ENCODE data around the gene ZCCHC17.
"Not testable (repeated sequence)": the region's sequence is repeated elsewhere in the genome, so short reads cannot be mapped to it uniquely, and the experiment has no call there.

Gene ZCCHC17, protein sequence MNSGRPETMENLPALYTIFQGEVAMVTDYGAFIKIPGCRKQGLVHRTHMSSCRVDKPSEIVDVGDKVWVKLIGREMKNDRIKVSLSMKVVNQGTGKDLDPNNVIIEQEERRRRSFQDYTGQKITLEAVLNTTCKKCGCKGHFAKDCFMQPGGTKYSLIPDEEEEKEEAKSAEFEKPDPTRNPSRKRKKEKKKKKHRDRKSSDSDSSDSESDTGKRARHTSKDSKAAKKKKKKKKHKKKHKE

DNA sequence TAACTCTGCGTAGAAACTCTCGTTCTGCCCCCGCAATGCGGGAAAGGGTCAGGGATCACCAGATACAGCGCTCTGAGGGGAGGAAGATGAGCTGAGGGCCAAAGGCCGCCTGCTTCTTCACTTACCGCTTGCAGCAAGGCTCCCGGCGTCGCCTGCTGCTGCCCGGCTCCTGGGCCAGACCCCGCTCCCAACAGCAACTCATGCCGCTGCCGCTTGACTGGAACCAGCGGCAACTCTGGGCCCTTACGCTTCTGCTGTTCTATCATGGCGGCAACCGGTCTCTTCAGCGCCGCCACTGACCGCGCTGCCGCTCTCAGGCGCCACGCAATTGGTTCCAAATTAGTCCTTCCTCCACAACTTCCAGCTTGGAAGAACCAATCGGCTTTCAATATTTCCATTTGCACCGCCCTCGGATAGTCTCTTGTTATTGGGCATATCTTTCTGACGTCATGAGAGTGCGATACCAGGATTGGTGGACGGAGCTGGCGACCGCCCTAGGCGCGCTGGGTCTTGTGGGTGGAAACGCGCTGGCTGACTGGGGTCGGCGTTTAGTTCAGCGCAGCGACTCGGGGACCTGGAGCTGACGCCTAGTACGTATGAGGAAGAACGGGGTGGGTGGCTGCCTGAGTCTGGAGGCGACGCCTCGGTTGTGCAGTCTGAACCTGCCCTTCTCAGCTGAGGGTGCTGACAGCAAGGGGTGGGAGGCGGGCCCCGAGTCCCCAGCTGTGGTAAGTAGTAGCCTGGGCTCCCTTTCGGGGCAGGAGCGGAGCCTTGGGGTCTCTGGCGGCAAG lies at the start of gene ZCCHC17, which contains the start of gene SNRNP40:
ZCCHC17 (plus strand) TSS at position 547 of the 791 bp plus-strand sequence. CDS start 13,067 bp downstream, outside the sequence.
SNRNP40 (minus strand) TSS at position 303 of the 791 bp plus-strand sequence; CDS start at position 266, 37 bp downstream.
- DNase-seq (ENCODE audit: low read depth), result peak; percentile 85

DNA sequence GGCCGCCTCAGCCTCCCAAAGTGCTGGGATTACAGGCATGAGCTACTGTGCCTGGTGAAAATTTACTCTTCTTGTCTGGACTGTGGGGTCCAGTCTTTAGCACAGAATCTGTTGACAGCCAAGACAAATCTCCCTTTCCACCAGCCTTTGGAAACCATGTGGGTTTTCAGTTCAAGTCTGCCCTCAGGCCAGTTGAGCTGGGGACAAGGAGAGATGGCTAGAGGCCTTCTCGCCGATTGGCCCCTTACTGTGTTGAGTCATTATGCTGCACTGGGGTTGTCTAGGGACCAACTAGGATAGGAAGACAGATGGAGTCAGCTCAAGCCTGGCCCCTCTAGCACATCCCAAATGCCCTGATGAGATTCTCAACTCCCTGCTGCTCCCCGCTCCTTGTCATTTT lies 48.6 kb upstream of the ZCCHC17 start:
- DNase-seq (ENCODE audit: low read depth), result no peak

DNA sequence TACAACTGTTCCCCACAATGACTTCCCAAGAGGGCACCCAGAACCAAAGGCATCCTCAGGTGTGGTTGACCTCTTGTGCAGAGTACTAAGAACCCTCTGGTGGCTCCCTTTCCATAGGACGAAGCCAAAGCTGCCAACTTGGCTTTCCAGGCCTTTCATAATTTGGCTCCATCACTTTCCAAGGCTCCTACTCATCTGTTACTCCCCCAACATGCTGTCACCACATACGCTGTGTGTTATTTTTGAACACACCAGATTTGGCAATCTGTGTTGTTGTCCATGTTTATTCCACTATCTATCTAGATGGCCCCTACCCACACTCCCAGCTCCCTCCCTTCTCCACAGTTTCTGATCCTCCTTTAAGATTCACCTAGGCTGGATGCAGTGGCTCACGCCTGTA lies 47.0 kb upstream of the ZCCHC17 start:
- no peak for DNase-seq (ENCODE audit: low read depth)

DNA sequence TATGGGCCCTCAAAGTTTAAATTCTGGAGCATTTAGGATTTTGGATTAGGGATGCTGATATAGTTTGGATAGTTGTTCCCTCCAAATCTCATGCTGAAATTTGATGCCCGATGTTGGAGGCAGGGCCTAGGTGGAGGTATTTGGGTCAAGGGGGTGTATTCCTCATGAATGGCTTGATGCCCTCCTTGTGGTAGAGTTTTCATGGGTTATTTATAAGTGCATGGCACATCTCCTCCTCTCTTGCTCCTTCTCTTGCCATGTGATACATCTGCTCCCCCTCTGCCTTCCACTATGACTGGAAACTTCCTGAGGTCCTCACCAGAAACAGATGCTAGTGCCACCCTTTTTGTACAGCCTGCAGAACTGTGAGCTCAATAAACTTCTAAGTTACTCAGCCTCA lies 39.6 kb upstream of the ZCCHC17 start:
- DNase-seq (ENCODE audit: low read depth), result no peak

DNA sequence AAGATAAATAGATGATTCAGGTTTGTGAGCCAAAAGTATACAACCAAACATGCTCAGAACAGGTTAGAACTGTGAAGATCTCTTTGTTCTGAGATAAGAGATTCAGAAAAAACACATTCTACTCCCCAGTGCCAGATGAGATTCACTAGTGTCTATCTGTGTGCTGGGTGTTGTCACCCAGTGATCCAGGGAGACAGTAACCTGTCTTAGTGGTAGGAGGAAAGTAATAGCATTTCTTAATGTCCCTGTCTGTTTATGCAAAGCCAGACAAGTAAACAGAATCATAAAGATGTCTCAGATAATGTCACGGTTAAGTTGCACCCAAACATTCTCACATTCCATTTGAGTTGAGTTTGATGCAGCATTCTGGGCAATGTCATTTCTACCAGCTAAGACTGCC lies 38.3 kb upstream of the ZCCHC17 start:
- no peak for DNase-seq (ENCODE audit: low read depth)

DNA sequence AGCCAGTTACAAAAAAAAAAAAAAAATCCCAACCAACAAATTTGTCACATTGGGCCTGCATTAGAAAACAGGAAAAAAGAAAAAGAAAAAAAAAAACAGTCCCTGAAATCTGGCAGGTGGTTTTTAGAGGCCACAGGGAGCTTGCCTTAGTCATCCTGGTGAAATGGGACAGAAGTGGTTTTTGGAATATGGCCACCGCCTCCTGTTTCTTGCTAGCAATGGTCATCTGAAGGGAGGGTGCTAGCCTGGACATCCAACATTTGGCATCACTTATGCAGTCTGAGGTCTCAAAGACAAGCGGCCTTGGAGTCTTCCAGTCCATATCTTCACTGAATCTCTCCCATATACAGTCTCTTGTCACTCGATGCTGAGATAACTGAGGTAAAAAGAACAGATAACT lies 37.1 kb upstream of the ZCCHC17 start:
- no peak for DNase-seq (ENCODE audit: low read depth)

DNA sequence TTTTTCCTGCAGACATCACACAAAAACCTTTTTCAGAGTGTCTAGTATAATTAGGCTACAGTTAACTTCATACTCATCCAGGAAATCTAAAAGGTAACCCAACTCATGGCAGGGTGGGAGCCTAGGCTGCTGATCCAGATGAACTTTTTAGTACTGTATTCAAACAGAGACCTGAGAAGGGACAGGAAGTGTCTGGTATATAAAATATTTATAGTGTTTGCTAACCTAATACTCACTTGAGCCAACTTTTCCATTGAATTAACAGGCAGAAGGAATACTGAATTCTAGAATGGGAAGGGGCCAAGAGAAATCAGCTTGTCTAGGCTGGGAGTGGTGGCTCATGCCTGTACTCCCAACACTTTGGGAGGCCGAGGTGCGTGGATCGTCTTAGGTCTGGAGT lies 34.9 kb upstream of the ZCCHC17 start:
- no peak for DNase-seq (ENCODE audit: low read depth)

DNA sequence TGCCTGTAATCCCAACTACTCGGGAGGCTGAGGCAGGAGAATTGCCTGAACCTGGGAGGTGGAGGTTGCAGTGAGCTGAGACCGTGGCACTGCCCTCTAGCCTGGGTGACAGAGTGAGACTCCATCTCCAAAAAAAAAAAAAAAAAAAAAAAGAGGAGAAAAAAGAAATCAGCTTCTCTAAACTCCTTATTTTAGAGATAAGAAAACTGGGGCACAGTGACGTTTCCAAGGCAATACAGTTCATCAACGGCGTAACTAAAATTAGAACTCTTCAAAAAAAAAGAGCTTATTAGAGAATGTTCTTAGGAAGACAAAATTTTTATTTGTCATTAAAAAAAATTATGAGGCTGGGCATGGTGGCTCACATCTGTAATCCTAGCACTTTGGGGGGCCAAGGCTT lies 34.4 kb upstream of the ZCCHC17 start:
- DNase-seq (ENCODE audit: low read depth), result not testable (repeated sequence)

DNA sequence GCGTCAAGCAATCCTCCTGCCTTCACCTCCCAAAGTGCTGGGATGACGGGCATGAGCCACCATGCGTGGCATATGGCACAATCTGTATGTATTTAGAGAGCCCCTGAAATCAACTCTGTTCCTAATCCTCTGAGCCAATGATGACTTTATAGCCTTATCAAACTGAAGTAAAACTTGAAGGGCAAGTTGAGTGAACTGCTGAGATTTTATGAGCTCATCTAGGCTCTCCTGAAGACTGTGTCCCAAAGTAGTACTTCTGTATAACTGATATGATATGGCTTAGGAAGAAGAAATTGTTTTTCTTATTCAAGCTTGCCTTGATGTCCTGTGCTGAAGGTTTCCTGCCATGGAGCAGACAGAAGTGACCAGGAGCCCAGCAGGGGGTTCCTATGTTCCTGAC lies 33.4 kb upstream of the ZCCHC17 start:
- DNase-seq (ENCODE audit: low read depth), result no peak

DNA sequence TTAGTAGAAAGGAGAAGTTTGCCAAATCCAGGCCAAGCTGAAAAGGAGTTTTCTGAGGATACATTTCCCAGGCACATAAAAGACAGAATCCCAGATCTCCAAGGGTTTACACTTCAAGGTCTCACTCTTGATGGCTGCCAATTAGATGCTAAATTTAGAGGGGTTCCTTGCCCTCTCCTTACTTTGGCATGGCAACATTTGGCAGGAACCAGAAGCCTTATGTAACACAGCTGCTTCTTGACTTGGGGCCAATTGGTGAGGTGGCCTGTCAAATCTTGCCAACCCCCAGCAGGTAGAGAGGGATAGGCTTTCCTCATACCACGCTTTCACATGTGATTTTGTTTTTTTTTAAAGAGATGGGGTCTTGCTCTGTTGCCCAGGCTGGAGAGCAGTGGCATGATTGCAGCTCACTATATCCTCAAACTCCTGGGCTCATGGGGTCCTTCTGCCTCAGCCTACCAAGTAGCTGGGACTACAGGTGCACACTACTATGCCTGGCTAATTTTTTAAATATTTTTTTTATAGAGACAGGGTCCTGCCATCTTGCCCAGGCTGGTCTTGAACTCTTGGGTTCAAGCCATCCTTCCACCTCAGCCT lies 31.9 kb upstream of the ZCCHC17 start:
- DNase-seq (ENCODE audit: low read depth), result no peak

DNA sequence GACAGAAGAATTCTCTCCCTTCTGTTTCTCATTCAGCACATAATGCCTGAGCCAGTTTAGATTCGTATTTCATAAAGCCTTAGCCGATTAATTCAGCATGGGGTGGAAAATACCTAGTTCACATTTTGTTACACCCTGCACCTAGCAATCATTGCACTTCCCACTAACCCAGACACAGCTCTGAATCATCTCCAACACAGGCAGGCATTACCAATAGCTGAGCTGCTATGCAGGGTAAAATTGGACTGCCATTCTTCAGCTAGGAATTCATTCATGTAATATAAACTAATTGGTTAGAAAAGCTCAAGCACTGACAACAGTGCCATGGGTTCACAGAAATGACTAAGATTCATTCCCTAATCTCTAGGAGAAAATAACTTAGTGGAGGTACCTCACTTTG lies 30.3 kb upstream of the ZCCHC17 start:
- no peak for DNase-seq (ENCODE audit: low read depth)

DNA sequence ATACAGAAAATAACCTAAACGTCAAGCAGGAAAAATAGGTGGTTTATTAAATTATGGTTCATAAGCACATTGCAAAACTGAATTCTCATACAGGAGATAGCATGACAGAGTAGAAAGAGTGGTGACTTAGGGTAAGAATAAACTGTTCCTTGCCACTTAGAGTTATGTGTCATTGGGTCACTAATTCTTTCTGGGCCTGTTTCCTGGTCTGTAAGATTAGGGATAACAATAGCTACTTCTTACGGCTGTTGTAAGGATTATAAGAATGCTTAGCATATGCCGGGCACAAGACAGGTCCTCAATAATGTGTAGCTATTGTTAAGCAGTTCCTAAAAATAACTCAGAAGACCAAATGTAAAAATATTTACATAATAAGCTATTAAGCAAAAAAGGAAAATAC lies 24.5 kb upstream of the ZCCHC17 start:
- no peak for DNase-seq (ENCODE audit: low read depth)

DNA sequence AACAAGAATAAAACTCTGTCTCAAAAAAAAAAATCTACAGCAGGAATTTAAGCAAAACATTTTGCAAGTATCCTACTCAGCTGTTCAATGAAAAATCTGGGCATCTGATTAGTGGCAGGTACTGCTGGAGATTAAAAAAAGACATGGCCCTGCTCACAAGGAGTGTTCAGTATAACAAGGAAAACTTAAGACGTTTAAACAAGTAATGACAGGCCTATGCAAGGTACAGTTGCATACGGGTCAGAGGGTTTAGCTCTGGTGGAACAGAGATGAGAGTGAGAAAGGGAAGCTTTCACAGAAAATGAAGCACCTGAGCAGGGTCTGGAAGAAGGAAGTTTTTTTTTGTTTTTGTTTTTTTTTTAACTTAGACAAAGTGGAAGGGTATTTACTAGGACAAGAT lies 23.2 kb upstream of the ZCCHC17 start:
- DNase-seq (ENCODE audit: low read depth), result no peak

DNA sequence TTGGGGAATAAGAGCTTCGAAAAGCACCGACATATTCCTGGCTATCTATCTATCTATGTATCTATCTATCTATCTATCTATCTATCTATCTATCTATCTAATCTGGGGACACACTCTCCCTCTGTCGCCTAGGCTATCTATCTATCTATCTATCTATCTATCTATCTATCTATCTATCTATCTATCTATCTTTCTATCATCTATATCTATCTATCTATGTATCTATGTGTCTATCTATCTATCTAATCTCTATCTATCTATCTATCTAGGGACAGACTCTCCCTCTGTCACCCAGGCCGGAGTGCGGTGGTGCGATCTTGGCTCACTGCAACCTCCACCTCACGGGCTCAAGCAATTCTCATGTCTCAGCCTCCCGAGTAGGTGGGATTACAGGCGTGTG lies 14.4 kb upstream of the ZCCHC17 start:
- DNase-seq (ENCODE audit: low read depth), result not testable (repeated sequence)

DNA sequence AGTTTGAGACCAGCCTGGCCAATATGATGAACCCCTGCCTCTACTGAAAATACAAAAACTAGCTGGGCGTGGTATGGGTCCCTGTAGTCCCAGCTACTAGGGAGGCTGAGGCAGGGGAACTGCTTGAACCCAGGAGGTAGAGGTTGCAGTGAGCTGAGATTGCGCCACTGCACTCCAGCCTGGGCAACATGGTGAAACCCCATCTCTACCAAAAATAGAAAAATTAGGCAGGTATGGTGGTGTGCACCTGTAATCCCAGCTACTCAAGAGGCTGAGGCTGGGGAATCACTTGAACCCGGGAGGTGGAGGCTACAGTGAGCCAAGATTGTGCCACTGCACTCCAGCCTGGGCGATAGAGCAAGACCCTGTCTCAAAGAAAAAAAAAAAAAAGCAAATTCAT lies 9.0 kb upstream of the ZCCHC17 start:
- DNase-seq (ENCODE audit: low read depth), result not testable (repeated sequence)

DNA sequence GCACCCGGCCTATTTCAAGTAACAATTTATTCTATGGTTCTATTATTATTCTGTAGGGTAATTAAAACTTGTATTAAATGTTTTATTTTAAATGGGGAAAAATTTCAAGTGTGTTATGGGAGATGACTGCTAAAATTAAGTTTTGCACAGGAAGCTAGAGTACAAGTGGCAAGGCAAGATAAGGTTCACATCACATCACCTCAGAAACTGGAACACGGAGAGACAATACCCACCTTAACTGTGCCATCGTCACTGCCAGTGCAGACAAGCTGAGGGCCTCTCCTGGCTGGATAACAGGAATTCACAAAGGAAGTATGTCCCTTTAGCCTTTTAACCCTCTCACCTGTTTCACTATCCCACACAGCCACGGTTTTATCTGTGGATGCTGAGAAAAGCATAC lies 7.8 kb upstream of the ZCCHC17 start:
- no peak for DNase-seq (ENCODE audit: low read depth)

DNA sequence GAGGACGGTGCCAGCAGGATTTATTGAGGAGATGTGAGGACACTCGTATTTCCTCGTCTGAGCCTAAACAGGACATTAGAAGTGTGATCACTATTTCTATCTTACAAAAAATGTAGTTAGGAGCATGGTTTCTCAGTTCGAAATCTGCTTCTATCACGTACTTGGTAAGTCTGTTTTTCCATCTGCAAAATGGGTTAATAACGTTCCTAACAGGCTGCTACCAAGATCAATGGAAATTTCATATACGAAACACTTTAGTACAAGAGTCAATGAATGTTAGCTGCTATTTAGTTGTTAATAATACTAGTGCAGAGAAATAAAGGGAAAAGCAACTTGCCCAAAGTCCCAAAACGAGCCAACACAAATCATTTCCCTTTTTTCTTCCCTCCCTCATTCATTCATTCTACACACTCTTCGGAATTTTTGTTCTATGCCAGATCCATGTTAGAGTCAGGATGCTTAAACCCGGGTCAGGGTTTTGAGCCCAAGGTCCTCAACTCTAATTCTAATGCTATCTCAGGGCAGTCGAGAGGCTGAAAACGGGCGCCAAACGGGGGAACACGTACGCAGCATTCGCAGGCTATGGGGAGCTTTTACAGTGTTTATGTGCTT lies 852 bp upstream of the ZCCHC17 start:
- no peak for DNase-seq (ENCODE audit: low read depth)

DNA sequence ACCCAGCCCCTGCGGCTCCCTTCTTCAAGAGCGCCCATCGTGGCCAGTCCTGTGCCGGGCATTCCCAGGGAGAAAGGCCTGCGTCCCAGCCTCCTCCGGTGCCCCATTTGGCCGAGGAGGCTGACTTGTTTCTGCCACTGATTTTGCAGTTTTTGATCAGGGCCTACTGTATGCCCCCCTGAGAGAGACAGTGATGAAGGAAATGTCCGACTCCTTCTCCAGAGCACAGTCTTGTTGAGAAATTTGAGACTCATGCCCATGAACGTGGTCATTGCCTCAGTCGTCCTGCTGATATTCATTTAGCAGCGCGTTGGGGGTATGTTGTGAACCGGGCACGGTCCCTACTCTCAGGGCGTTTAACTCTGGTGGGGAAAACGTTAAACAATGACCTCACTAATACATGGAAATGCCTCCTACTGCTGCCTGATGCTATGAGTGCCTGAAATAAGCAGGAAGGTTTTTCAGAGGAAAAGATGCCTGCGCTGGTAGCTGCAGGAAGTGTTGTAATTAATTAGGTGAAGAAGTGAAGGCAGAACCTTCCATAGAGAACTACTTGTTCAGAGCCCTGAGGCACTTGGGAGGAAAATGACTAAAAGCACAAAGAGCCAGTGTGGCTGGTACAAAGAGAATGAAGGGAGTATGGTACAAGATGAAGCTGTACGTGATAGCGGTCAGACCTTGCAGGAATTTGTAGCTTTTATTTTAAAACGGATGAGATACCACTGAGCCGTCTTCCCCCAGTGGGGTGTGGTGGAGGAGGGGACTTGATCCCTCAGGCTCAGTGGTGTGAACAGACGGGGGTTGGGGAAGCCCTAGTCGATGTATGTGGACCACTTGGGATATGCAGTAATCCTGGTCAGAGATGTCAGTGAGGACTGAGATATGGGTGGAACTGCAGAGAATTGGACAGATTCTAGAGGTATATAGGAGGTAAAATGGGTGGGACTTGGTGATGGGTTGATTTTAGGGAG lies 730 bp downstream of the ZCCHC17 start:
- no peak for DNase-seq (ENCODE audit: low read depth)

DNA sequence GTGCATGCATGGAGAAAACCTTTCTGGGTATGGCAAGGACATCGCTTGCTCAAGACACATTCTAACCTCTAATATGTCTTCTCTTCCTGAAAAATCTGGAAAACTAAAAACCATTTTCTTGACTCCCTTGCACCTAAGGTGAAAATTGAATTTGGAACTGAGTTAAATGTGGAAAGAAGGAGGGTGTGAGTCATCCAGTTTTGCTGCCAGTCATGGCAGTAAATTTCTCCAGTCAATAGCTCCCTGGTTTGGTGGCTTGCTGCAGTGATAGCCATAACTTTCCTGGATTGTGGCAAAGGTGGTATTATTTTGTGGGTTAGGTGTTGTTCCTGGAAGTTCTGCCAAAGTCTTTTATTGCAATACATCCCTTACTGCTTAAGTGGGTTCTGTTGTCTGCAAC lies 2.5 kb downstream of the ZCCHC17 start:
- DNase-seq (ENCODE audit: low read depth), result no peak

DNA sequence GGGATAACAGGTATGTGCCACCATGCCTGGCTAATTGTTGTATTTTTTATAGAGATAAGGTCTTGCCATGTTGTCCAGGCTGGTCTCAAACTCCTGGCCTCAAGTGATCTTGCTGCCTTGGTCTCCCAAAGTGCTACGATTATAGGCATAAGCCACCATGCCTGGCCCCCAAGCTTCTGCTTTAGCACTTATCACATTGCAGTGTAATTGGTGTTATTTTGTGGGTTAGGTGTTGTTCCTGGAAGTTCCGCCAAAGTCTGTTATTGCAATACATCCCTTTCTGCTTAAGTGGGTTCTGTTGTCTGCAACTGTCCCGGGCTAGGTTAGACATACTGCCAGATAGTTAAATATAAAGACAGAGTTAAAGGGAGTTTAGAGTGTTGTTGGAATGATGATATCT lies 3.4 kb downstream of the ZCCHC17 start:
- no peak for DNase-seq (ENCODE audit: low read depth)

DNA sequence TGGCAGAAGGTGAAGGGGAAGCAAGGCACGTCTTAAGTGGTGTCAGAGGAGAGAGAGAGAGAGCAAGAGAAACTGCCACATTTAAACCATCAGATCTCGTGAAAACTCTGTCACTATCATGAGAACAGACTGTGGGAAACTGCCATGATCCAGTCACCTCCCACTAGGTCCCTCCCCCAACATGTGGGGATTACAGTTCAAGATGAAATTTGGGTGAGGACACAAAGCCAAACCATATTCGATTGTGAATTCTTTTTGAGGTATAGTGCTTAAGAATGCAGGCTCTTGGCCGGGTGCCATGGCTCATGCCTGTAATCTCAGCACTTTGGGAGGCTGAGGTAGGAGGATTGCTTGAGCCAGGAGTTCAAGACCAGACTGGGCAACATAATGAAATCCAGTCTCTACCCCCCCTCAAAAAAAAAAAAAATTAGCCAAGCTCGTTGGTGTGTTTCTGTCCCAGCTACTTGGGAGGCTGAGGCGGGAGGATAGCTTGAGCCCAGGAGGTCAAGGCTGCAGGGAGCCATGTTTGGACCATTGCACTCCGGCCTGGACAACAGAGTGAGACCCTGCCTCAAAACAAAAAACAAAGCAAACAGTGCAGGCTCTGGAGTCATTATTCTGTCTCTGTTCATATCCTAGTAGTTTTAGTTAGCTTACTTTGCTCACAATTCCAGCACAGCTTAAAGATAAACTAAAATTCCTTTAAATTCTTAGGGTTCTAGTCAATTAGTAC lies 6.0 kb downstream of the ZCCHC17 start:
- no peak for DNase-seq (ENCODE audit: low read depth)
